Measurements from ENCODE around the gene ADH1C. TPM values are rescaled to one million over a fixed set of nuclear protein-coding genes. Genes with fewer than 3 reads are reported as not detected.

Gene ADH1C
- 0.07 and 0.23 TPM in 2 replicates for total RNA-seq

DNA sequence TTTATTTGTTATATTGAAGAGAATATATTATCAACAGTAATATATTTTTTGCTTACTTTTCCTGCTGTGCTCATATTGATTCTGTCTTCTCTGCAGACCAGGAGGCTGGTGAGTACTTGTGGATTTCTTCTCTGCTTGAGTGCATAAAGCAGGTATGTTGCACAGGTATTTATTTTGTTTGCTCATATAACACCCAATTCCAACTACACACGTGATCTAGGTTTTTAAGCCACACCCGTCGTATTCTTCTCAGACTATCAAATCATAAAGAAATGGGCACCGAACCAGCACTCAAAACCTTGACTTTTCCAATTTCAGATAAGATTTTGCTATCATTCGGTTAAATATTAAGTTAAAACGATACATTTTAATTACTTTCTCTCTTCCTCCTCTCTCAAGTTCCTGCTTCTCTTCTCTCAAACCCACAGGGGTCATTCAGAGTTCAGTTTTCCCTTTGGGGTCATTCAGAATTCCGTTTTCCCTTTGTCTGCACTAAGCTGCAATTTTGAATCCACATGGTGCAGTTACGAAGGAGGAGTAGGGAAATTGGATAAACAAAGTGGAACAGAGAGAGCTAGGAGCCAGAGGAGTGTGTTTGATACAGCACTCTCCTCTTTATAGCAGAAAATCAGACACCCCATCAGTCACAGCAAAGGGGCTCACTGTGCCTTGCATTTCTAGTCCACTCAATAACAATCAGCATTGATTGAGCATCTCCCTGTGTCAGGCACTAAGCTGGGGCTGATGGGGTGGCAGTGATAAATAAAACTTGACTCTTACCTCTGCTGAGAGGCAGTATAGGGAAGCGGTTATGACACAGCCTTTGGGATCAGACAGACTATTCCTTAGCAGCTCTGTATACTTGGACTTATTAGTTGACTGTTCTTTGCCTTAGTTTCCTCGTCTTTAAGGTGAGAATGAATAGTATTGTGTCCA, at the start of gene ADH1C:
Gene ADH1C, minus strand, starts transcription at position 145 of the 936 bp plus-strand sequence. Its CDS starts 71 bp downstream, at position 74.

DNA sequence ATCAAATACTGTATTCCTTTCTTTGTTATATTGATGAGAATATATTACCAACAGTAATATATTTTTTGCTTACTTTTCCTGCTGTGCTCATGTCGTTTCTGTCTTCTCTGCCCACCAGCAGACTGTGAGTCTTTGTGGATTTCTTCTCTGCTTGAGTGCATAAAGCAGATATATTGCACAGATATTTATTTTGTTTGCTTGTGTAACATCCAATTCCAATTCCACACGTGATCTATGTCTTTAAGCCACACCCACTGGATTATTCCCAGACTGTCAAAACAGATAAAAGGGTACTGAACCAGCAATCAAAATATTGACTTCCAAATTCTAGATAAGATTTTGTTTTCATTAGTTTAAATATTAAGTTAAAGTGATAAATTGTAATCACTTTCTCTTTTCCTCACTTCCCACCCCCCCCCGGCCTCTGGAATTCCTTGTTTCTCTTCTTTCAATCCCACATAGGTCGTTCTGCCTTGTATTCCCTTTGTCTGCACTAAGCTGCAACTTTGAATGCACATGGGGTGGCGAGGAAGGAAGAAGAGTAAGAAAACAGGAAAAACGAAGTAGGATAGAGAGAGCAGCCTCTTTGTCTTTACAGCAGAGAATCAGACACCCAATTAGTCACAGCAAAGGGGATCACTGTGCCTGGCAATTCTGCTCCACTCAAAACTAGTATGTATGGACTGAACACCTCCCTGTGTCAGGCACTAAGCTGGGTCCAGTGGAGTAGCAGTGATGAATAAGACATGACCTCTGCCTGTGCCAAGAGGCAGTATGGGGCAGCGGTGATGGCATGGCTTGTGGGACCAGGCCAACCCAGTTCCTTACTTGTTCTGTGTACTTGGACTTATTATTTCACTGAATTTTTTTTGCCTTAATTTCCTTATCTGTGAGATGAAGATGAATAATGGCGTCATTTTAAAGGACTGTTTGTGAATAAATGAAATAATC, 31.0 kb downstream of the ADH1C start, which contains the start of gene ADH1B:
Gene ADH1B, minus strand, starts transcription at position 161 of the 951 bp plus-strand sequence. Its CDS starts 70 bp downstream, at position 91.

DNA sequence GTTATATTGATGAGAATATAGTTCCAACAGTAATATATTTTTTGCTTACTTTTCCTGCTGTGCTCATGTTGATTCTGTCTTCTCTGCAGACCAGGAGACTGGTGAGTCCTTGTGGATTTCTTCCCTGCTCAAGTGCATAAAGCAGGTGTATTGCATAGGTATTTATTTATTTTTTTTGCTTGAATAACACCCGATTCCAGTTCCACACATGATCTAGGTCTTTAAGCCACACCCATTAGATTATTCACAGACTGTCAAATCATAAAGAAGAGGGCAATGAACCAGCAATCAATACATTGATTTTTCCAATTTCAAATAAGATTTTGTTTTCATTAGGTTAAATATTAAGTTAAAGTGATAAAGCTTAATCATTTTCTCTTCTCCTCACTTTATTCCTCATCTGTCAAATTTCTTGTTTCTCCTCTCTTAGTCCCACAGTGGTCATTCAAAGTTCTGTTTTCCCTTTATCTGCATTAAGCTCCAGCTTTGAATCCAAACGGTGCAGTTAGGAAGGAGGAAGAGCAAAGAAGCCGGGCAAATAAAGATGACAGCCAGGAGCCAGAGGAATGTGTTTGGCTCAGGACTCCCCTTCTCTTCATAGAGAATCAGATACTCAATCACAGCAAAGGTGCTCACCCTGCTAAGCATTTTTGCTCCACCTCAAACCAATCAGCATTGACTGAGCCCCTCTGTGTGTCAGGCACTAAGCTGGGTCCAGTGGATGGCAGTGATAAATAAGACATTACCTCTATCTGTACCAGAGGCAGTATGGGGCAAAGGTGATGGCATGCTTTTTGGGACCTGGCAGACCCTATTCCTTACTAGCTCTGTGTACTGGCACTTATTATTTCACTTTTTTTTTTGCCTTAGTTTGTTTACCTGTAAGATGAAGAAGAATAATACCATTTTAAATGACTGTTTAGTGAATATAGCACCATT, 61.4 kb downstream of the ADH1C start, which contains the start of gene ADH1A:
Gene ADH1A, minus strand, starts transcription at position 138 of the 939 bp plus-strand sequence. Its CDS starts 71 bp downstream, at position 67.

Other genes starting within 250 kb of the ADH1C start
- gene ADH4, start 208.4 kb downstream of the ADH1C start, total RNA-seq, result 0.10 TPM in 1 of 2 replicates, not detected in the other
- not detected in 2 replicates for gene ADH6, start 133.5 kb downstream of the ADH1C start, total RNA-seq
- gene ADH1A, start 61.8 kb downstream of the ADH1C start, total RNA-seq, result not detected in 2 replicates
- gene ADH1B, start 31.3 kb downstream of the ADH1C start, total RNA-seq, result 22.1 and 685 TPM in 2 replicates
- gene ADH7, start 82.6 kb upstream of the ADH1C start, total RNA-seq, result not detected in 2 replicates
- not detected in 2 replicates for gene C4orf17, start 158.3 kb upstream of the ADH1C start, total RNA-seq
- gene TRMT10A, start 211.3 kb upstream of the ADH1C start, total RNA-seq, result 5.8 and 7.4 TPM in 2 replicates
- gene MTTP, start 222.1 kb upstream of the ADH1C start, total RNA-seq, result 0.33 TPM in 1 of 2 replicates, not detected in the other